Osteoblast (primary cell): ENCODE measurements around the gene ATG7. TPM values are rescaled to one million over a fixed set of nuclear protein-coding genes. Genes with fewer than 3 reads are reported as not detected.

Experiments
- DNase-seq: peaks from one replicate; pipeline ENCODE4 v3.0.0; 2011; ENCODE audit warnings: low spot score, mixed read lengths; ENCODE audit not compliant: insufficient read length; ENCODE audit errors: missing footprints
- H2AFZ ChIP-seq: 2 replicates; pipeline ENCODE4 v1.6.0; 2011; ENCODE audit warnings: mild to moderate bottlenecking, low read length
- H3K27ac ChIP-seq: 2 replicates; pipeline ENCODE4 v1.5.1; 2011; ENCODE audit warnings: mild to moderate bottlenecking, low read depth, low read length, moderate library complexity
- H3K27me3 ChIP-seq: 2 replicates; pipeline ENCODE4 v1.6.0; 2012; ENCODE audit warnings: mild to moderate bottlenecking, control low read depth, inconsistent platforms, low read length, moderate library complexity; ENCODE audit not compliant: insufficient read depth
- H3K36me3 ChIP-seq: 2 replicates; pipeline ENCODE4 v1.5.1; 2011; ENCODE audit warnings: mild to moderate bottlenecking, low read length, control low read depth, moderate library complexity; ENCODE audit not compliant: insufficient read depth
- H3K4me1 ChIP-seq: 2 replicates; pipeline ENCODE4 v1.5.1; 2011; ENCODE audit warnings: mild to moderate bottlenecking, low read length, control low read depth, moderate library complexity; ENCODE audit not compliant: insufficient read depth
- H3K4me2 ChIP-seq: 2 replicates; pipeline ENCODE4 v1.6.0; 2011; ENCODE audit warnings: mild to moderate bottlenecking, low read length; ENCODE audit not compliant: insufficient read depth
- H3K4me3 ChIP-seq: fragments of 200-600 bp; sonication (generic); 3 replicates; pipeline ENCODE4 v1.5.1; 2012; ENCODE audit warnings: mild to moderate bottlenecking, low read length, inconsistent platforms; ENCODE audit not compliant: insufficient read depth
- H3K79me2 ChIP-seq: 2 replicates; pipeline ENCODE4 v1.6.0; 2012; ENCODE audit warnings: mild to moderate bottlenecking, low read length, control low read depth, inconsistent platforms; ENCODE audit not compliant: insufficient read depth
- H3K9me3 ChIP-seq: 2 replicates; pipeline ENCODE4 v1.5.1; 2011; ENCODE audit warnings: low read depth, low read length, control low read depth
- H4K20me1 ChIP-seq: 2 replicates; pipeline ENCODE4 v1.6.0; 2012; ENCODE audit warnings: mild to moderate bottlenecking, low read length, control low read depth; ENCODE audit not compliant: insufficient read depth
- CTCF ChIP-seq: IDR thresholded peaks from 2 replicates; pipeline ENCODE4 v1.5.1; 2011; ENCODE audit warnings: mild to moderate bottlenecking, low read depth, low read length, moderate library complexity; ENCODE audit errors: extremely low read depth
- total RNA-seq: library from RNA; depleted of rRNA; stranded (reverse); fragments of >200 nt; gene quantifications from 2 replicates; pipeline ENCODE4 v1.2.3, GENCODE V29; 2012

Gene ATG7
- total RNA-seq, 1 donor: 93.4 TPM

- H3K4me2 ChIP-seq: peak overlapping the region; percentile 21
Measured at GRCh38 chr3:11291808-11292207, 19.6 kb downstream of the ATG7 start.

GRCh38 chr3:11297126-11297525 is 24.9 kb downstream of the ATG7 start:
- peaks cover 5% of the 10 kb centered on the region for H3K4me1 ChIP-seq
- peaks cover 23% of the 10 kb centered on the region for H3K36me3 ChIP-seq
- H3K79me2 ChIP-seq: peaks cover 52% of the 10 kb centered on the region
- no peak overlapping the region for H3K27ac ChIP-seq
- H3K9me3 ChIP-seq: no peaks in the 10 kb centered on the region
- no peak overlapping the region for H2AFZ ChIP-seq
- H3K27me3 ChIP-seq: no peaks in the 10 kb centered on the region
- H3K4me3 ChIP-seq: no peak overlapping the region
- H4K20me1 ChIP-seq: no peaks in the 10 kb centered on the region
- no peak for DNase-seq
- H3K4me2 ChIP-seq: no peak overlapping the region
- no peak for TF ChIP-seq CTCF

More at GRCh38 chr3:11291808-11292207, 19.6 kb downstream of the ATG7 start:
- Histone ChIP-seq H3K9me3 (no peaks in the 10 kb centered on the region), H3K79me2 (peaks cover 43% of the 10 kb centered on the region), H2AFZ (no peak overlapping the region), H3K4me3 (no peak overlapping the region), H3K36me3 (peaks cover 4% of the 10 kb centered on the region), H3K27ac (peak overlapping the region; percentile 98), H3K4me1 (peaks cover 51% of the 10 kb centered on the region), H3K27me3 (no peaks in the 10 kb centered on the region), H4K20me1 (no peaks in the 10 kb centered on the region)
- DNase-seq: no peak
- no peak for TF ChIP-seq CTCF

- H3K9me3 ChIP-seq: no peaks in the 10 kb centered on the region
- no peaks in the 10 kb centered on the region for H4K20me1 ChIP-seq
- H3K4me1 ChIP-seq: peaks cover 10% of the 10 kb centered on the region
- no peak overlapping the region for H3K4me3 ChIP-seq
- H3K27ac ChIP-seq: no peak overlapping the region
- peak overlapping the region; percentile 17 for H3K4me2 ChIP-seq
- no peaks in the 10 kb centered on the region for H3K27me3 ChIP-seq
- no peak for DNase-seq
- peaks cover 24% of the 10 kb centered on the region for H3K79me2 ChIP-seq
- H3K36me3 ChIP-seq: peaks cover 26% of the 10 kb centered on the region
- H2AFZ ChIP-seq: no peak overlapping the region
- TF ChIP-seq CTCF: no peak
Measured at GRCh38 chr3:11300970-11301369, 28.8 kb downstream of the ATG7 start.

GRCh38 chr3:11302444-11302843 is 30.2 kb downstream of the ATG7 start:
- peaks cover 23% of the 10 kb centered on the region for H3K4me1 ChIP-seq
- no peak for TF ChIP-seq CTCF
- H3K36me3 ChIP-seq: peaks cover 35% of the 10 kb centered on the region

More at GRCh38 chr3:11302444-11302843, 30.2 kb downstream of the ATG7 start:
- H3K79me2 ChIP-seq: peaks cover 9% of the 10 kb centered on the region
- no peaks in the 10 kb centered on the region for H4K20me1 ChIP-seq
- no peak for DNase-seq
- no peaks in the 10 kb centered on the region for H3K9me3 ChIP-seq
- H3K27me3 ChIP-seq: no peaks in the 10 kb centered on the region
- H3K4me2 ChIP-seq: no peak overlapping the region
- no peak overlapping the region for H3K27ac ChIP-seq
- H3K4me3 ChIP-seq: no peak overlapping the region
- no peak overlapping the region for H2AFZ ChIP-seq
